Muscle of leg (tissue), 11 donors: ENCODE results near the gene LTBR. TPM values are rescaled to one million over a fixed set of nuclear protein-coding genes. Genes with fewer than 3 reads are reported as not detected.

ENCODE experiments used
- DNase-seq: peaks from one replicate; pipeline ENCODE4 v3.0.0; 2013
- H3K27ac ChIP-seq: one replicate; pipeline ENCODE4 v1.5.1; 2013; ENCODE audit warnings: mild to moderate bottlenecking, low read length, control low read depth
- H3K27me3 ChIP-seq: one replicate; pipeline ENCODE4 v1.6.1; 2013; ENCODE audit warnings: low read length; ENCODE audit not compliant: control insufficient read depth, insufficient read depth
- H3K36me3 ChIP-seq: one replicate; pipeline ENCODE4 v1.6.1; 2013; ENCODE audit warnings: low read length; ENCODE audit not compliant: control insufficient read depth, insufficient read depth
- H3K4me1 ChIP-seq: one replicate; pipeline ENCODE4 v1.6.1; 2013; ENCODE audit warnings: low read length; ENCODE audit not compliant: control insufficient read depth, insufficient read depth
- H3K4me3 ChIP-seq: one replicate; pipeline ENCODE4 v1.5.1; 2013; ENCODE audit warnings: low read length, control low read depth
- H3K9me3 ChIP-seq: replicated peaks from 2 replicates; pipeline ENCODE4 v1.6.1; 2013; ENCODE audit warnings: low read depth, low read length; ENCODE audit not compliant: control insufficient read depth
- WGBS: methylation state at CpG from one replicate; pipeline ENCODE4 v1.1.5; 2013; ENCODE audit warnings: missing lambda C conversion rate; ENCODE audit not compliant: insufficient coverage; 5-methylcytosine and 5-hydroxymethylcytosine counted together
- polyA plus RNA-seq, 8 donors: library from polyadenylated mRNA; unstranded; fragments of 120-200 nt; gene quantifications; one replicate each; pipeline versions ENCODE4 v1.2.1 to v1.2.3, GENCODE V29; 2013; ENCODE audit warnings: inconsistent platforms in 1 of 8, low replicate concordance in 1 of 8; ENCODE audit not compliant: insufficient read length in 8 of 8, insufficient read depth in 1 of 8
- total RNA-seq: library from RNA; stranded (reverse); fragments of 120-200 nt; gene quantifications from one replicate; pipeline ENCODE4 v1.2.4, GENCODE V29; 2013

Gene LTBR
- total and polyA plus RNA-seq, 9 donors, result 32.9 to 48.2 (median 39.0) TPM

- H3K27ac ChIP-seq, result no peak overlapping the region
- peaks cover 29% of the 10 kb centered on the region for H3K4me1 ChIP-seq
- H3K9me3 ChIP-seq, result no peaks in the 10 kb centered on the region
- H3K36me3 ChIP-seq, result no peaks in the 10 kb centered on the region
- DNase-seq, result no peak
- H3K4me3 ChIP-seq, result no peak overlapping the region
- no peaks in the 10 kb centered on the region for H3K27me3 ChIP-seq
- WGBS, result 88% methylated on average over 3 of the region's 5 CpGs
These were observed 37.6 kb upstream of the LTBR start for GRCh38 chr12:6346235-6346832.

DNA sequence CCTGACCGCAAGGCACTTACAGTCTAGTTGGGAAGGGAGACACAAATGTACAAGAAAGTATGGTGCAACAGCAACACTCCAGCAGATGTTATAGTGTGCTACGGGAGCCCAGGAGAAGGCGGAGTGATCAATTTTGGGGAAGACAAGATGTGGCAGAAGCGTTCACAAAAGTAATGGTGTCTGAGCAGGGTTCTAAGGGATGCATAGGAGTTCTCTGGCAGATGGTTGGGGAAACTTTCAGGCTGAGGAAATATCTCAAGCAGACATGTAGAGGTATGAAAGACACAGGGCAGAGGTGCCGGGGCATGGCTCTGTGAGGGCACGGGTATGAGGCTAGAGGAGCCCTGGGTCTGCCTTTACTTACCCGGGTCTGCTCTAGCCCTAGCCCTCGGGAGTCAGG is 37.0 kb upstream of the LTBR start:
- WGBS, result 97% methylated on average over 6 of the region's 8 CpGs
- DNase-seq, result no peak

DNA sequence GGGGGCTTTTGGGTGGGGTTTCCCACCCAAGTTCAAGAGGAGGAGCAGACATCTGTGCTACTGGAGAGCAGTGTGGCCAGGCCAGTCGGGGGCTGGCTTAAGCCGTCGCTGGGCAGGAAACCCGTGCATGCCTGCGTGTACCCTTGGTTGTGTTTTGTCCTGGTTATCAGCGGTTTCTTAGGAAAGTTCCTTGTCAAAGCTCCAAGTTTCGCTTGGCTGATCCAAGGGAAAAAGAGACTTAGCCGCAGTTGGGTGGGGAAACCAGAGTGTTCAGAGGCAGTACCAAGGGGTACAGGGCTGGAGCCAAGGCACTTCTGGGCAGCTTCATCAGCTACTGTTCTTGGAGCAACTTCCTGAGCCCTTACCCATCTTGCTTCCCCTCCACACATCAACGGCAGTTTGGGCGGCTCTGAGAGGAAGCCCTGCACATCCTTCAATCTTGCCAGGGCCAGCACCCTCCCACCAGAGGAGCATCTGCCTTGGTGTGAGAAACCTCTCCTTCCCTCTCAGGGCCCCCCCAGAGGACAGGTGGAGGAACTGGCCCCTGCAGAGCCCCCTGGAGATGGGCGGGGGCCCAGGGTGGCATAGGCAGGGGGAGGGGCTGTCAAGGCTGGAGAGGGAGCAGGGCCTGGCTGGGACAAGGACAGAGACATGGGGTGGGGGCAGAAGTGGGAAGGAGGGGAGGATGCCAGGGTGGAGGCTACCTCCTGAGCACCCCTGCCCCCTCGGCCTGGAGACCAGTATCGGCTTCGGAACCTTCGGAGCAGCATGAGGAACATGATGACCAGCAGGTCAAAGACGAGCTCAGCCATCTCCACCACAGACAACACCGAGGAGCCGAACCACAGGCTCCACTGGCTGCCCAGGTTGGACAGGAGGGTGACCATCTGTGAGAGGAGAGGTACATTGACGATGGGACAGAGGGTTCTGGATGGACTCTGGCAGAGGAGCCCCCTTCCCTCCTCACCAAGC is 36.3 kb upstream of the LTBR start:
- H3K27me3 ChIP-seq, result no peaks in the 10 kb centered on the region
- no peaks in the 10 kb centered on the region for H3K9me3 ChIP-seq
- peaks cover 26% of the 10 kb centered on the region for H3K4me1 ChIP-seq
- peak; percentile 87 for DNase-seq
- WGBS, result 50% methylated on average over 8 of the region's 19 CpGs
- H3K4me3 ChIP-seq, result no peak overlapping the region
- peak overlapping the region; percentile 37 for H3K27ac ChIP-seq
- no peaks in the 10 kb centered on the region for H3K36me3 ChIP-seq

More for the DNA sequence above, 37.0 kb upstream of the LTBR start:
- H3K27me3 ChIP-seq, result no peaks in the 10 kb centered on the region
- H3K36me3 ChIP-seq, result no peaks in the 10 kb centered on the region
- H3K4me1 ChIP-seq, result peaks cover 28% of the 10 kb centered on the region
- no peak overlapping the region for H3K27ac ChIP-seq
- no peaks in the 10 kb centered on the region for H3K9me3 ChIP-seq
- no peak overlapping the region for H3K4me3 ChIP-seq

DNA sequence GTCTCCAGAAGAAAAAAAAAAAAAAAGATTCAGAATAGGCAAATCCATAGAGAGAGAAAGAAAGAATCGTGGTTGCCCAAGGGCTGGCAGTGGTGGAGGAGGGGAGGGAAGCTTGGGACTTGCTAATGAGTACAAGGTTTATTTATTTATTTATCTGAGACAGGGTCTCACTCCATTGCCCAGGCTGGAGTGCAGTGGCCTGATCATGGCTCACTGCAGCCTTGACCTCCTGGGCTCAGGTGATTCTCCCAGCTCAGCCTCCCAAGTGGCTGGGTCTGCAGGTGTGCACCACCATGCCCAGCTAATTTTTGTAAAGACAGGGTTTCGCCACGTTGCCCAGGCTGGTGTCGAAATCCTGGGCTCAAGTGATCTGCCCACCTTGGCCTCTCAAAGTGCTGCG is 32.3 kb upstream of the LTBR start:
- H3K9me3 ChIP-seq, result no peaks in the 10 kb centered on the region
- no peak overlapping the region for H3K27ac ChIP-seq
- no peak for DNase-seq
- peaks cover 16% of the 10 kb centered on the region for H3K4me1 ChIP-seq
- H3K36me3 ChIP-seq, result no peaks in the 10 kb centered on the region
- H3K27me3 ChIP-seq, result no peaks in the 10 kb centered on the region
- no peak overlapping the region for H3K4me3 ChIP-seq
- 69% methylated on average over 3 of the region's 5 CpGs for whole genome bisulfite sequencing

GRCh38 chr12:6352193-6353173 is 31.5 kb upstream of the LTBR start:
- no peaks in the 10 kb centered on the region for H3K27me3 ChIP-seq
- no peaks in the 10 kb centered on the region for H3K9me3 ChIP-seq
- WGBS, result 29% methylated on average over 6 of the region's 9 CpGs
- peak overlapping the region; percentile 69 for H3K27ac ChIP-seq
- no peak overlapping the region for H3K4me3 ChIP-seq
- peak; percentile 65 for DNase-seq
- H3K36me3 ChIP-seq, result no peaks in the 10 kb centered on the region
- H3K4me1 ChIP-seq, result peaks cover 14% of the 10 kb centered on the region

GRCh38 chr12:6354495-6355393 is 29.2 kb upstream of the LTBR start:
- Histone ChIP-seq H3K27me3 (peaks cover 2% of the 10 kb centered on the region), H3K27ac (no peak overlapping the region), H3K4me3 (no peak overlapping the region), H3K4me1 (peaks cover 10% of the 10 kb centered on the region), H3K9me3 (no peaks in the 10 kb centered on the region), H3K36me3 (no peaks in the 10 kb centered on the region)
- 90% methylated on average over 6 of the region's 10 CpGs for WGBS
- no peak for DNase-seq

DNA sequence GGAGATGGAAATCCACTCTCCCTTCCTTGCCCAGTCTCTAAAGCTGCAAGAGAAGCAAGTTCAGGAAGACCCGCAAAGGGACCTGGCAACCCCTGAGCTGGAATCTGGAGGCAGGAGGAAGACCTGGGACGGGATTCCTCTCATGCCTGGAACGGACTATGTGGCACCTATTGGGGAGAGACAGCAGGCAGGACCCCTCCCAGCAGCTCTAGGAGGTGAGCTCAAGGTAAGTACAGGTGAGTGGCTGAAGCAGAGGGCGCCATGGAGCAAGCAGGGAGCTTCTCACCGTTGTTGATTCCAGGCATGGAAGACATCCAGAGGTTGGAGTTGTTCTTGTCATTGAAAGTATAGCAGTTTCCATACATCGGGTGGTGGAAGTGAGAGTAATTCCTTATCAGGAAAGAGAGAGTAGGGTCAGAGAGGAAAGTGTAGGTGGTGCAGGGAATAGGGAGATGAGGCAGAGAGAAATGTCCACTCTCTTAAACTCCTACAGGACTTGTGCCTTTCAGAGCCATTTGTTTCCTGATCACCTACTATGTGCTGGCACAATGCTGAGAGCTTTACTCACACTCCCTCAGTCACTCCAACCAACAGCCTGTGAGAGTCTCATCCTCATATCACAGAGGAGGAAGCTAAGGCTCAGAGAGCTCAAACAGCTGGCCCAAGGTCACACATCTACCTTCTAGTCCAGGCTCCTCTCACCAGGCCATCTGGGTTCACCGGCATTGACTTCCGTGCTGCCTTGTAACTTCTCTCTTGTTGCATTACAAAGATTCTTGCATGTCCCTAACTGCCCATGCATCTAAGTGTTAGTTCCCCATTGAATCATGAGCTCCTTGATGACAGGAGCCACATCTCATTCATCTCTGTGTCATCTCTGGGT is 28.2 kb upstream of the LTBR start:
- DNase-seq, result no peak
- Histone ChIP-seq H3K4me3 (no peak overlapping the region), H3K27ac (no peak overlapping the region), H3K9me3 (no peaks in the 10 kb centered on the region), H3K36me3 (no peaks in the 10 kb centered on the region), H3K27me3 (peaks cover 2% of the 10 kb centered on the region), H3K4me1 (peaks cover 10% of the 10 kb centered on the region)
- 65% methylated on average over 7 of the region's 8 CpGs for WGBS

DNA sequence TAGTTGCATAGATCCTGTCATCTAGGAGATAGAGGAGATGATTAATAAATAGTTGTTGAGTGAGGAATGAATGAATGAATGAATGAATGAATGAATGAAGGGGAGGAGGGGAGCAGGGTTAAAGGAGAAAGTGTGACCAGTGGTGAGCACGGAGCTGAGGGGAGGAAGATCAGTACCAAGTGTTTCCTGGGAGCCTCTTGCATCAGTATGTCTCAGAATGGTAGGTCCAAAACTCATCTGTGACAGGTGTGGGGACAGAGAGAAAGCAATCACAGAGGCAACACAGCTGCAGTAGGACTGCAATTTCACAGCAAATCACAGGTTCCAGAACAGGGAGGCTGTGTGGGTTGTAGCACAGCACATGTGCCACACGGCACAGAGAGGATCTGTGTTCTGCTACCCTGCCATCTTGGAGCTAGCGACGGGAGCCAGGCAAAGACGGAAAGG is 27.6 kb upstream of the LTBR start:
- 81% methylated on average over 5 of the region's 5 CpGs for WGBS
- H3K9me3 ChIP-seq, result no peaks in the 10 kb centered on the region
- no peak overlapping the region for H3K27ac ChIP-seq
- H3K4me1 ChIP-seq, result peaks cover 10% of the 10 kb centered on the region
- H3K27me3 ChIP-seq, result peaks cover 2% of the 10 kb centered on the region
- no peak overlapping the region for H3K4me3 ChIP-seq
- no peak for DNase-seq
- no peaks in the 10 kb centered on the region for H3K36me3 ChIP-seq
